Esophagus squamous epithelium (tissue), 5 donors: ENCODE measurements around the gene KCNK1. TPM values are rescaled to one million over a fixed set of nuclear protein-coding genes. Genes with fewer than 3 reads are reported as not detected.
"Not testable (repeated sequence)": the region's sequence is repeated elsewhere in the genome, so short reads cannot be mapped to it uniquely, and the experiment has no call there.

Experiments
- DNase-seq: peaks from one replicate; lab custom pipeline; 2025; lab: John Stamatoyannopoulos, UW
- H3K27ac ChIP-seq, 4 donors: fragments of 200-600 bp; sonication (generic); one replicate each; pipeline ENCODE4 v1.5.1; 2016 to 2019; ENCODE audit warnings: mild to moderate bottlenecking in 1 of 4
- H3K27me3 ChIP-seq, 4 donors: fragments of 200-600 bp; sonication (generic); 1 replicate in 3 of 4; 2 replicates in 1 of 4; pipeline versions ENCODE4 v1.5.1 to v1.6.0; 2017 to 2021; ENCODE audit warnings: antibody characterized with exemption in 1 of 4
- H3K36me3 ChIP-seq, 3 donors: fragments of 200-600 bp; sonication (generic); one replicate each; pipeline ENCODE4 v1.5.1; 2016 to 2019
- H3K4me1 ChIP-seq, 3 donors: fragments of 200-600 bp; sonication (generic); one replicate each; pipeline ENCODE4 v1.5.1; 2017 to 2019
- H3K4me3 ChIP-seq, 4 donors: fragments of 200-600 bp; sonication (generic); 1 replicate in 3 of 4; 2 replicates in 1 of 4; pipeline ENCODE4 v1.5.1; 2016 to 2019; ENCODE audit warnings: mild to moderate bottlenecking in 2 of 4, moderate library complexity in 1 of 4
- H3K9me3 ChIP-seq, 3 donors: fragments of 200-600 bp; sonication (generic); one replicate each; pipeline ENCODE4 v1.5.1; 2016 to 2019
- CTCF ChIP-seq, 6 experiments: fragments of 450-650 bp in 4 of 6; fragments of 200-600 bp in 2 of 6; sonication (generic) in 2 of 6; IDR thresholded peaks; one replicate each; pipeline ENCODE4 v1.5.1; 2016 to 2019; ENCODE audit warnings: antibody characterized with exemption in 6 of 6, mild to moderate bottlenecking in 4 of 6, moderate library complexity in 4 of 6
- POLR2A ChIP-seq, 4 donors: fragments of 450-650 bp; IDR thresholded peaks; one replicate each; pipeline ENCODE4 v1.6.1; 2017; ENCODE audit warnings: antibody characterized with exemption in 4 of 4, mild to moderate bottlenecking in 4 of 4, moderate library complexity in 3 of 4
- WGBS, 2 donors: methylation state at CpG; one replicate each; pipeline ENCODE4 v1.1.5; 2018; 5-methylcytosine and 5-hydroxymethylcytosine counted together
- intact Hi-C: fragments of 100-400 bp; cut with DNase I; formaldehyde crosslinking; loops from one replicate; pipeline ENCODE4 v1.15.0; 2022
- total RNA-seq, 4 donors: library from RNA; depleted of rRNA; stranded (reverse); fragments of >200 nt; gene quantifications; one replicate each; pipeline ENCODE4 v1.1.0, GENCODE V29; 2016
- donor health status: DM: yes; HTN: yes; CAD: no.

Gene KCNK1
- total RNA-seq, 4 donors from 2014 or later, result 11.2 to 25.7 (median 16.7) TPM

GRCh38 chr1:233614173-233614742 is 352 bp downstream of the KCNK1 start:
- TF ChIP-seq CTCF (IDR thresholded peaks at IDR 0.05) (no peak), POLR2A (IDR thresholded peaks at IDR 0.05) (no peak)
- WGBS, 2 donors, result 0% methylated on average over 3 to 6 of the region's 43 CpGs
- intact Hi-C loops, result no loop called here
- H3K27ac ChIP-seq, result peak overlapping the region; percentile 85 to 94 (median 92)
- no peak for DNase-seq
- peaks cover 0 to 36% (median 0%) of the 10 kb centered on the region in 3 donors for H3K4me1 ChIP-seq
- peak overlapping the region; percentile 72 to 82 (median 78) for H3K4me3 ChIP-seq
- H3K36me3 ChIP-seq, result peaks cover 0 to 18% (median 0%) of the 10 kb centered on the region in 3 donors
- no peaks in the 10 kb centered on the region for H3K9me3 ChIP-seq
- H3K27me3 ChIP-seq, result peaks cover 0 to 41% (median 0%) of the 10 kb centered on the region in 4 donors

- H3K27me3 ChIP-seq, result peaks cover 0 to 41% (median 0%) of the 10 kb centered on the region in 4 donors
- 12 to 23% methylated on average over 16 to 24 of the region's 36 CpGs for WGBS, 2 donors
- peaks cover 0 to 25% (median 0%) of the 10 kb centered on the region in 3 donors for H3K36me3 ChIP-seq
- intact Hi-C loops, result no loop called here
- no peak for TF ChIP-seq CTCF (IDR thresholded peaks at IDR 0.05)
- TF ChIP-seq POLR2A (IDR thresholded peaks at IDR 0.05), result peak in 1 of 4 donors; percentile 19
- H3K4me1 ChIP-seq, result peaks cover 0 to 36% (median 0%) of the 10 kb centered on the region in 3 donors
- DNase-seq, result no peak
- no peaks in the 10 kb centered on the region for H3K9me3 ChIP-seq
- peak overlapping the region; percentile 72 to 82 (median 78) for H3K4me3 ChIP-seq
- peak overlapping the region; percentile 85 to 94 (median 92) for H3K27ac ChIP-seq
Observed at GRCh38 chr1:233614743-233615521, 1.0 kb downstream of the KCNK1 start.

GRCh38 chr1:233615571-233615970 is 1.7 kb downstream of the KCNK1 start:
- H3K9me3 ChIP-seq, result no peaks in the 10 kb centered on the region
- no peak for TF ChIP-seq POLR2A (IDR thresholded peaks at IDR 0.05)
- TF ChIP-seq CTCF (IDR thresholded peaks at IDR 0.05), result no peak
- H3K27ac ChIP-seq, result peak overlapping the region; percentile 85 to 94 (median 92)
- H3K4me3 ChIP-seq, result peak overlapping the region; percentile 72 to 82 (median 78)
- H3K27me3 ChIP-seq, result peaks cover 0 to 41% (median 0%) of the 10 kb centered on the region in 4 donors
- WGBS, 2 donors, result 35 to 49% methylated on average over 3 of the region's 3 CpGs
- no peak for DNase-seq
- intact Hi-C loops, result no loop called here
- peaks cover 0 to 26% (median 0%) of the 10 kb centered on the region in 3 donors for H3K36me3 ChIP-seq
- H3K4me1 ChIP-seq, result peaks cover 0 to 36% (median 0%) of the 10 kb centered on the region in 3 donors

GRCh38 chr1:233617025-233617424 is 3.1 kb downstream of the KCNK1 start:
- peaks cover 0 to 36% (median 0%) of the 10 kb centered on the region in 3 donors for H3K4me1 ChIP-seq
- WGBS, 2 donors, result 63 to 73% methylated on average over 1 of the region's 1 CpG
- DNase-seq, result no peak
- H3K27me3 ChIP-seq, result peaks cover 0 to 30% (median 0%) of the 10 kb centered on the region in 4 donors
- intact Hi-C loops, result no loop called here
- H3K27ac ChIP-seq, result no peak overlapping the region
- TF ChIP-seq CTCF (IDR thresholded peaks at IDR 0.05) (no peak), POLR2A (IDR thresholded peaks at IDR 0.05) (no peak)
- H3K4me3 ChIP-seq, result no peak overlapping the region
- H3K9me3 ChIP-seq, result no peaks in the 10 kb centered on the region
- peaks cover 0 to 26% (median 0%) of the 10 kb centered on the region in 3 donors for H3K36me3 ChIP-seq

- Histone ChIP-seq H3K4me1 (peaks cover 0 to 28% (median 0%) of the 10 kb centered on the region in 3 donors), H3K36me3 (peaks cover 0 to 26% (median 0%) of the 10 kb centered on the region in 3 donors), H3K27me3 (peaks cover 0 to 13% (median 0%) of the 10 kb centered on the region in 4 donors)
- DNase-seq, H3K27ac ChIP-seq, H3K9me3 ChIP-seq, H3K4me3 ChIP-seq, intact Hi-C loops: not testable (repeated sequence)
- 84 to 85% methylated on average over 6 to 7 of the region's 7 CpGs for WGBS, 2 donors
Observed at GRCh38 chr1:233619414-233619813, 5.5 kb downstream of the KCNK1 start.
